Inferior parietal cortex (tissue), 1 donor: ENCODE measurements around the gene DIP2B.

Source experiments
- DNase-seq: peaks from one replicate; pipeline ENCODE4 v3.0.0-alpha.2; 2016; ENCODE audit errors: extremely low spot score

Gene DIP2B

GRCh38 chr12:50725011-50725942 is 220.5 kb downstream of the DIP2B start:
- no peak for DNase-seq

- DNase-seq = no peak
These were observed 222.7 kb downstream of the DIP2B start for GRCh38 chr12:50727466-50727865.

- DNase-seq = no peak
These were observed 223.6 kb downstream of the DIP2B start for GRCh38 chr12:50728417-50728816.

GRCh38 chr12:50728841-50729240 is 224.1 kb downstream of the DIP2B start:
- no peak for DNase-seq

- no peak for DNase-seq
These were observed 227.8 kb downstream of the DIP2B start for GRCh38 chr12:50732591-50732990.

GRCh38 chr12:50733706-50734105 is 228.9 kb downstream of the DIP2B start:
- DNase-seq = no peak

GRCh38 chr12:50734409-50735263 is 229.9 kb downstream of the DIP2B start:
- DNase-seq = peak; percentile 59

- DNase-seq = no peak
These were observed 234.8 kb downstream of the DIP2B start for GRCh38 chr12:50739611-50740010.

- no peak for DNase-seq
These were observed 235.5 kb downstream of the DIP2B start for GRCh38 chr12:50740307-50740706.

GRCh38 chr12:50742776-50743175 is 238.0 kb downstream of the DIP2B start:
- no peak for DNase-seq

GRCh38 chr12:50745861-50746260 is 241.1 kb downstream of the DIP2B start:
- no peak for DNase-seq

- no peak for DNase-seq
These were observed 241.6 kb downstream of the DIP2B start for GRCh38 chr12:50746431-50746830.

GRCh38 chr12:50747817-50748216 is 243.0 kb downstream of the DIP2B start:
- no peak for DNase-seq

- no peak for DNase-seq
These were observed 244.7 kb downstream of the DIP2B start for GRCh38 chr12:50749459-50749882.

- no peak for DNase-seq
These were observed 245.6 kb downstream of the DIP2B start for GRCh38 chr12:50750366-50750765.

- DNase-seq = no peak
These were observed 247.3 kb downstream of the DIP2B start for GRCh38 chr12:50751948-50752721.

- no peak for DNase-seq
These were observed 248.5 kb downstream of the DIP2B start for GRCh38 chr12:50753232-50753769.

- DNase-seq = peak; percentile 93
These were observed 259.0 kb downstream of the DIP2B start, which contains the start of gene ATF1 for GRCh38 chr12:50763639-50764285. TSS of gene ATF1 (plus strand) at chr12:50764101. CDS start at chr12:50780146, 16,045 bp downstream.

GRCh38 chr12:50764286-50765094 is 259.7 kb downstream of the DIP2B start:
- peak; percentile 49 for DNase-seq
